ENCODE data around the gene RPS23.

- TF ChIP-seq, protein P1, sequence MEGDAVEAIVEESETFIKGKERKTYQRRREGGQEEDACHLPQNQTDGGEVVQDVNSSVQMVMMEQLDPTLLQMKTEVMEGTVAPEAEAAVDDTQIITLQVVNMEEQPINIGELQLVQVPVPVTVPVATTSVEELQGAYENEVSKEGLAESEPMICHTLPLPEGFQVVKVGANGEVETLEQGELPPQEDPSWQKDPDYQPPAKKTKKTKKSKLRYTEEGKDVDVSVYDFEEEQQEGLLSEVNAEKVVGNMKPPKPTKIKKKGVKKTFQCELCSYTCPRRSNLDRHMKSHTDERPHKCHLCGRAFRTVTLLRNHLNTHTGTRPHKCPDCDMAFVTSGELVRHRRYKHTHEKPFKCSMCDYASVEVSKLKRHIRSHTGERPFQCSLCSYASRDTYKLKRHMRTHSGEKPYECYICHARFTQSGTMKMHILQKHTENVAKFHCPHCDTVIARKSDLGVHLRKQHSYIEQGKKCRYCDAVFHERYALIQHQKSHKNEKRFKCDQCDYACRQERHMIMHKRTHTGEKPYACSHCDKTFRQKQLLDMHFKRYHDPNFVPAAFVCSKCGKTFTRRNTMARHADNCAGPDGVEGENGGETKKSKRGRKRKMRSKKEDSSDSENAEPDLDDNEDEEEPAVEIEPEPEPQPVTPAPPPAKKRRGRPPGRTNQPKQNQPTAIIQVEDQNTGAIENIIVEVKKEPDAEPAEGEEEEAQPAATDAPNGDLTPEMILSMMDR (IDR thresholded peaks at IDR 0.05), result no peak
- no peak for TF ChIP-seq POLR2AphosphoS5 (IDR thresholded peaks at IDR 0.05; ENCODE audit: low read depth, low read length)
- no peak for TF ChIP-seq SIN3A (IDR thresholded peaks at IDR 0.05; ENCODE audit: borderline replicate concordance, insufficient read depth, low read depth, low read length)
- no peak for TF ChIP-seq REST (IDR thresholded peaks at IDR 0.05; ENCODE audit: insufficient read depth in 1 of 2, low read depth in 2 of 2, low read length in 1 of 2)
Observed at GRCh38 chr5:82307451-82307850, 29.3 kb upstream of the RPS23 start.

Data from Panc1 (cell line).